GM13976 (cell line): ENCODE results near the gene SLC17A1.

ENCODE experiments used
- DNase-seq: peaks from one replicate; pipeline ENCODE4 v3.0.0; 2012; ENCODE audit warnings: low spot score
- in situ Hi-C: fragments of 300-500 bp; cut with MboI; formaldehyde crosslinking; loops from one replicate; pipeline ENCODE4 v1.12.0; 2022; ENCODE audit warnings: low sequenced_read_pairs, mixed read lengths, inconsistent platforms; ENCODE audit not compliant: unreplicated experiment
- TF ChIP-seq, protein P1 (sequence below): IDR thresholded peaks from 2 replicates; pipeline ENCODE4 v1.5.1; 2012; ENCODE audit warnings: borderline replicate concordance, mild to moderate bottlenecking; ENCODE audit not compliant: insufficient read depth; ENCODE audit errors: extremely low read depth, missing control alignments, control extremely low read depth

The SLC17A1 gene

DNA sequence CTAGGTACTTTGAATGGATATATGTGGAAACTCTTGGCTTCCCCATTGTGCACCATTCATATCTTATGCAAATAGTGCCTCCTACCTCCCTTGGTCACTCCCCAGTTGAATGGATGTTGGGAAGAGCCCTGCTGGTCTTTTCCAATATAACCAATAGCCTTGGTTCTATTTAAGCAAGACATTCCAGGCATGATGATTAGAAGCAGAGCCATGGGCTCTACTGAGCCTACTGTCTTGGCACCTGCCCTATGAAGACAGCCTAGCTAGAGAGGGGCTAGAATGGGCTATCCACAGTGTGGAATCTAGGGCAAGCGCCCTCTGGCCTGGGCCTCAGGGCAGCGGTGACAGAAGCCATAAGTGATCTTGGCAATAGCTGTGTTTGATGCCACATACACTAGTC, 15.6 kb downstream of the SLC17A1 start:
- in situ Hi-C loops: no loop called here
- DNase-seq: no peak
- TF ChIP-seq, protein P1, sequence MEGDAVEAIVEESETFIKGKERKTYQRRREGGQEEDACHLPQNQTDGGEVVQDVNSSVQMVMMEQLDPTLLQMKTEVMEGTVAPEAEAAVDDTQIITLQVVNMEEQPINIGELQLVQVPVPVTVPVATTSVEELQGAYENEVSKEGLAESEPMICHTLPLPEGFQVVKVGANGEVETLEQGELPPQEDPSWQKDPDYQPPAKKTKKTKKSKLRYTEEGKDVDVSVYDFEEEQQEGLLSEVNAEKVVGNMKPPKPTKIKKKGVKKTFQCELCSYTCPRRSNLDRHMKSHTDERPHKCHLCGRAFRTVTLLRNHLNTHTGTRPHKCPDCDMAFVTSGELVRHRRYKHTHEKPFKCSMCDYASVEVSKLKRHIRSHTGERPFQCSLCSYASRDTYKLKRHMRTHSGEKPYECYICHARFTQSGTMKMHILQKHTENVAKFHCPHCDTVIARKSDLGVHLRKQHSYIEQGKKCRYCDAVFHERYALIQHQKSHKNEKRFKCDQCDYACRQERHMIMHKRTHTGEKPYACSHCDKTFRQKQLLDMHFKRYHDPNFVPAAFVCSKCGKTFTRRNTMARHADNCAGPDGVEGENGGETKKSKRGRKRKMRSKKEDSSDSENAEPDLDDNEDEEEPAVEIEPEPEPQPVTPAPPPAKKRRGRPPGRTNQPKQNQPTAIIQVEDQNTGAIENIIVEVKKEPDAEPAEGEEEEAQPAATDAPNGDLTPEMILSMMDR: no peak

DNA sequence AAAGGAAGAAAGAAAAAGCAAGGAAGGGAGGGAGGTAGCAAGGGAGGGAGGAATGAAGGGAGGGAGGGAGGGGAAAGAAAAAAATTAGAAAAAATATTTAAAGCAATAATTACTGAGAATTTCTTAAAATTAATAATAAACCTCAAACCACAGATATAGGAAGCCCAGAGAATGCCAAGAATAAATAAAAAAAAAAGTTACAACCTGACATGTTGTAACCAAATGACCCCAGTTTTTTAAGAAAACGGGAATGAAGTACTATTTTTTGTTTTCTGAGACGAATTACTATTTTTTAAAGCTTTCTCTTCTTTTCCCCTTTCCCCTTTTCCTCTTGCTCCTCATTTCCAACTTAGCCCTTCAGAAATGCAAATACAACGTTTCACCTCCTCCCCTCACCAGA, 16.7 kb downstream of the SLC17A1 start:
- in situ Hi-C loops: no loop called here
- TF ChIP-seq, protein P1: no peak
- DNase-seq: no peak

DNA sequence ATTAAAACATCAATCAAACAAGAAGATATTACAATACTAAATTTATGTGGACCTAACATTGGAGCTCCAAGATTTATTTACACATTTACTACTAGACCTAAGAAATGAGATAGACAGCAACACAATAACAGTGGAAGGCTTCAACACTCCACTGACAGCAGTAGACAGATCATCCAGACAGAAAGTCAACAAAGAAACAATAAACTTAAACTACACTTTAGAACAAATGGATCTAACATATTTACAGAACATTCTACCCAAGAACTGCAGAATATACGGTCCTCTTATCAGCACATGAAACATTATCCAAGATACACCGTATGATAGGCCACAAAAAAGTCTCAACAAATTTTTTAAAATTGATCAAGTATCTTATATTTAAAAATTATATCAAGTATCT, 27.0 kb downstream of the SLC17A1 start:
- no peak for DNase-seq
- in situ Hi-C loops: no loop called here
- TF ChIP-seq, protein P1: no peak

DNA sequence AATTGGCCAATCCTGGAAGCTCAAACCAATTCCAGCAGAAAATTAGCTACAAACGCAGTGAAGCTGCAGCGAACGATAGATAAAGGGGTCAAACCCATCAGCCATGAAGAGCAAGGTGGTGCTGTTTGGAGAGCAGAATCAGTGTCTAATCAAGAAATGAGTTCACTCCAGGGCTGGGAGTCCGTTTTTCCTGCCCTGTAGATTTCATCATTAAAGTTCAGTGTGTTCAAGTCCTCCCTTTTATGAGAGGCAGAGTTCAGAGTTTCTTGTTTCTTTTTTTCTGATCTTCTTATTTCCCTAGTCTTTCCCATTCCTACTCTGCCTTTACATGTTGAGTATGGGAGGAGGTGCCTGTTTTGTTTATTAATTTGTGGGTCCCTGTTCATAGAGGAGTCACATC, 30.4 kb downstream of the SLC17A1 start:
- TF ChIP-seq, protein P1: no peak
- no peak for DNase-seq
- in situ Hi-C loops: no loop called here

DNA sequence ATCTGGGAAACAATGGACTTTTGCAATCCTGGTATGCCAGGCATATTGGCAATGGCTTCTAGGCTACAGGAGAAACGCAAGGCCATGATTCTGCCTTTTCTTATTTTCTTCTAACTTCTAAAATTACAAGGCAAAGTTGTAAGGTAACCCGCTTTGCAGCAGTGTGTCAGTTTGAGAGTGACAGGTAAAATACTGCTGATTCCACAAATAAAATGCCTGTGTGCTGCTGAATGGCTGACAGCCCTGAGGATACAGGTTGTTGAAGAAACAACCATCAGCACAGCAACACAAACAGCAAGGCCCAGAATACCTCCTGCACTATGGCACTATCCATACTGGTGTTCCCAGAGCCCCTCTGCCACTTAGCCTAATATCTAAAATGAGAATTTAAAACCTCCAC, 37.1 kb downstream of the SLC17A1 start:
- no peak for DNase-seq
- in situ Hi-C loops: no loop called here
- TF ChIP-seq, protein P1: no peak

DNA sequence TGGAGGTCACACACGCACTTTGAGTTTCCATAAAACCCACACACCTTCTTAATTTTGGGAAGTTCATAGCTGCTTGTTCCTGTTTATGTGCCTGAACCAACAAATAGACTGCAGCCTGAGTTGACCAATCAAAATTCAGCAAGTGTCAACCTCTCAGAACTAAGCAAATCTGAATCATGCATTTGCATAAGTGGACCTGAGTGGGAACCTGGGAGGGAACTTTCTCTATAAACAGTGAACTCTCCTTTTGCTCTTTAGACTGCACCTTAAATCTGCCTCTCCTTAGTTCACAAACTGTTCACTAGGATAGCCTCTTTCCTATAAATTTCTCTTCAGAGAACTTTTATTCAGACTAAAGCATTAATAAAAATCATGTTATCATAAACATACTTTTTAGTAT, 37.9 kb downstream of the SLC17A1 start:
- no peak for DNase-seq
- in situ Hi-C loops: no loop called here
- TF ChIP-seq, protein P1: no peak

DNA sequence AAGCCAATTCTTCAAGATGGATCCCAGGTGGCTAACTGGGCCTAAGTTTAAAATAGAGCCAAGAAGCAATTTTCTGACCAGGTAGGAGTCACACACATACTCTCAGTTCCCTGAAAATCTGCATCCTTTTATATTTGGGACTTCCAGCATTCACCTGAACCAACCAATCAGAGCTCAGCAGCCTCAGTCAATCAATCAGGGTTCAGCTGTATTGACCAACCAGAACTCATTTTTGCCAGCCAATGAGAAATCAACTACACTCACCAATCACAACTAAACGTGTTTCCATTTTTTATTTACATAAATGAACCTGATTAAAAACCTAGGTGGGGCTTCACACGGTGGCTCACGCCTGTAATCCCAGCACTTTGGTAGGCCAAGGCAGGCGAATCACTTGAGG, 39.8 kb downstream of the SLC17A1 start:
- in situ Hi-C loops: no loop called here
- no peak for DNase-seq
- TF ChIP-seq, protein P1: no peak
